Fibroblast of skin of scalp (primary cell): ENCODE results near the gene MBNL2.

Source experiments
- DNase-seq: peaks from one replicate; pipeline ENCODE4 v3.0.0-alpha.2; 2013

MBNL2 gene

DNA sequence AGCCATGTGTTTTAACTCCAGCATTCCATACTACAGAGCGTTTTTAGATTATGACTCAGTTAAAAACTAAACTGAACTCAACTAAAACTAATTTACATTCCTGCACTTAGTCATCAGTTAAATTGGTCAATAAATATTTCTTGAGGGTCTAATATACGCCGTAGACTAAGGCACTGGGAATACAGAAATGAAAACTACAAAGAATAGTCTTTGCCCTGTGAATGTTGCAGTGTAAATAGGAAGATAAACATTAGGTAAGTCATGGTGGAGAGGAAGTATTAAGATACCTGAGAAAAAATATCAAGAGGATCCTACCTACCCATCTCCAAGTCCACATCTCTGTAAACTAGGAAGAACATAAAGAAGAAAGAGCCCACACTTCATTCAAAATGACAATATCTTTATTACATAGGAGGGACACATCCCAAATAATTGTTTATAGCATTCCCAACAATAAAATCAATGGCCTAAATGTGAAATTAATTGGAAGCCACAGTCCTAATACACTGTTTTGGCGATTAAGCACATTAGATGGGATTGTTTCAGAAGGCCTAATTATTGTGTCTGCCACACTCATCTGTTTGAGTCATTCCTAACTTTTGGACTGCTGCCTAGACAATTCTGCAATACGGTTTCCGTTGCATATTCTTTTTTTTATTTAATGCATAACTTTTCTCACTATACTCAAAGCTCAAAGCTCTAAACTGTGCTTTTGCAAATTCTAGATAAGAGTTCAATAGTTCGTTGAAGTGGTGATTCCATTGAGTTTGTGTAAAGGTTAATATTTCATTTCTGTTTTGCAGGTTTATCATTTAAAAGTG is 52.9 kb downstream of the MBNL2 start:
- DNase-seq: peak; percentile 90

GRCh38 chr13:97275776-97276501 is 53.8 kb downstream of the MBNL2 start:
- DNase-seq: peak; percentile 40

DNA sequence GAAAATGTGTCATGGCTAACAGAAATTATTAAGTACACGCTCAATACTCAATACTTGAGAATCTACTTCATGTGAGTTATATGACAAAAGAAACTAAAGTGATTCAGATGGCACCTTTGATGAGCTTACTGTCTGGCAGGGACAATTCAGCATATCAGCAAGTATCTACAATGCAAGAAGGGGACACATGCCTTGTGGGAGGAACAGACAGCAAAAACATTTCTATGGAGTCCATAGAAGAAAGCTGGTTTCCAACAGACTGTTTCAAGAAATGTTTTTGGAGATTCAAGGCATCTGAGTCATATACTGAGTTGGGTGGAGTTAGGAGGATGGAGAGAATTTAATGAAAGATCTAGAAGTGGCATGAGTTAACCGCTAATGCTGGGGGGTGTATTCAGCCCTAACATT is 54.7 kb downstream of the MBNL2 start:
- DNase-seq: peak; percentile 66

DNA sequence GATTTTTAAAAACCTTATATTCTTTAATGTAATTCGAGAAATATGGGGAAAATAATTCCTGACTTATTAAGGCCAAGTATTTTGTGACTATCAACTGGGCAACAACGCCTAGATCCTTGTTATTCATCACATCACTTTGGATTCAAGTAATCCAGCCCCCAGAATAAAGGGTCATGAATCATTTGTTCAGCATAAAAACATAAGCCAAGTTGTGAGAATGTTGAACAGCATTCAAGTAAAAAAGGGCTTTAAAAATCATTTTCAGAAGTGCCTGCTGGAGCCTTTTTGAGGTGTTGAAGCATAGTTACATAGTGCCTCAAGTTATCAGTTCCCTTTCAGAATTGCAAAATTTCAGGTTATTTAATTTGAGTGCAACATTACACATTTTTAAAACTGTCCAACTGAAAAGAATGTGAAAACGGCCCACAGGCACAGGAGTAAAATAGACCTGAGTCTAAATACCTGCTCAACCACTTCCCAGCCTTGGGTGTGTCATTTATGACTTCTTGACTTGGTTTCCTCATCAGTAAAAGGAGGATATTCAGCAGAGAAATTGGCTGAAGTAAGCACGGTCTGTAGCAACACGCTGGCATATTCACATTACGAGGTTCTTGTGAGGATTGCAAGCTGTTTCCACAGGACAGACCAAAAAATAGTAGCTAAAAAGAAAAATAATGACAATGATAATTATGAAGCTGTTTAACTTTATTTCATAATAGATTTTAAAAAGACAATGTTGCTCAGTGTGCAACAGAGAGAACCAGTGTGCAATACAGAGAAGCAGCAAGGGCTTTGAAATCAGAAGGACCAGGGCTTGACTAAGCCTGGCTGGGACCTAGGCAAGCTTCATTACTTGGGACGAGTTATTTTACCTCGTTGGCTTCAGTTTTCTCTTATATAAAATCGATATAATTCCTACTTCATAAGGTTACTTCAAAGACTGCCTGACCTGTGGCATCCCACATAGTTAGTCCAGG is 56.6 kb downstream of the MBNL2 start:
- DNase-seq: no peak

- DNase-seq: peak; percentile 57
Observed at GRCh38 chr13:97279913-97280312, 57.8 kb downstream of the MBNL2 start.

- no peak for DNase-seq
Observed at GRCh38 chr13:97280478-97280877, 58.3 kb downstream of the MBNL2 start.

- DNase-seq: no peak
Observed at GRCh38 chr13:97281028-97281427, 58.9 kb downstream of the MBNL2 start.

DNA sequence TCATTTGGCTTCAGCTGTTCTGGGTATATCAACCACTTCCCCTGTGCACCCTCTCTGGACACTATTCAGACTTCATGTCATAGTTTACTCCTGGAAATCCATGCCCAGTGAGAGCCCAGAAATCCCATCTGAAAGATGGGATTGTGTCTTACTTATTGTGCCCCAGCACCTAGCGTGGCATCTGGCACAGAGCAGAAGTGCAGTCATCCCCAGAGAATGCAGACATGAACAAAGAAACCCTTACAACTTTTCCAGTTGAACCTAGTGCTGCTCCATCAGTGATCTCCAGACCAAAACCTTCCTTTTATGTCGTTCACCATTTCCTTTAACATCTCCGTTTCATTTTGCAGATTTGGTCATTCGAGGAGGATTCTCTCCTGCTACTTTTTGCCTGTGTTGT is 60.6 kb downstream of the MBNL2 start:
- DNase-seq: no peak

GRCh38 chr13:97283888-97284287 is 61.8 kb downstream of the MBNL2 start:
- DNase-seq: no peak

DNA sequence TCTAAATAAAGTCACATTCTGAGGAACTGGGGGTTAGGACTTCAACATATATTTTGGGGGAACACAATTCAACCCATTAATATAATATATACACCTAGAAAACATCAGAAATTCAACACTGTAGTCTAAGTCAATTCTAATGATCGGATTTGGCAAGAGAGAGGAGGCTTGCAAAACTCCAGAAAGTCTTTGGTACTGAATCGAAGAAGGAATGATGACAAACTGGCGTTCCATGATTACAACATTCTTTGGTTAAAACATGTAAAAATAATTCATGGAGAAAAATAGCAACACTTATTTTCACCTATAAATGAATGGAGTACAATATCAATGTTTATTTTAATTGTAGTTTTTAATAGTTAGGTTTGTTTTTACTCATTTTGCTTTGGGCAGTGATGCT is 62.4 kb downstream of the MBNL2 start:
- DNase-seq: no peak

DNA sequence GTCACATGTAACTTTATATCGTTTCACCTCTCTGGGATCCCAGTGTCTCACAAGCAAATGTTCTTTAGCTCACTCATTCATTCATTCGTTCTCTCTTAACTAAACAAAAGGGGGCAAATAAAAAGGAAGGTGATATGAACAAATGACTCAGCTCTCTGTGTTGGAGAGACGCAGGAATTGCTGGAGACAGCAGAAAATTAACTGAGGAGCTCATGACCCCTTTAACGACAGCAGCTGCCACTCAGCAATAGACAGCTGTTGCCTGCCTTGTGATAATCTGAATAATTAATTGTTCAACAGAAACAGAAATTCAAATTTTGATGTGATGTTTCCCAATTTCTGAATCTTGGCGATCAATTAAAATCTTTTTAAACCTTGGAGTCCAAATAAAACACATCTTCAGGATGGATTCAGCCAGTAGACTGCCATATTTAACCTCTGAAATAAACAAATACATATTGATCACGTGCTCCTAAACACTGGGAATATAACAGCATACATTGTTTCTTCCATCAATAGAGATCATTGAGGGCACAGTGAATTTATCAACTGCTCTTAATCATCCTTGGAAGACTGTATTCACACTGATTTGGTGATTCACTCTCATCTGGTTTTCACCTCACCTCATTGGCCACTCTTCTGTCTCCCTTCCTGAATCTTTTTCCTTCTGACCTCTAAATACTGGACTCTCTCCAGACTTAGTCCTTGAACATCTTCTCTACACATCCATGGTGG is 63.3 kb downstream of the MBNL2 start:
- no peak for DNase-seq

- DNase-seq: no peak
Observed at GRCh38 chr13:97286317-97287046, 64.3 kb downstream of the MBNL2 start.

- no peak for DNase-seq
Observed at GRCh38 chr13:97287047-97287383, 64.9 kb downstream of the MBNL2 start.

- DNase-seq: no peak
Observed at GRCh38 chr13:97288486-97288900, 66.4 kb downstream of the MBNL2 start.

GRCh38 chr13:97289514-97290298 is 67.6 kb downstream of the MBNL2 start:
- DNase-seq: no peak

- peak; percentile 85 for DNase-seq
Observed at GRCh38 chr13:97295283-97296182, 73.4 kb downstream of the MBNL2 start.

- no peak for DNase-seq
Observed at GRCh38 chr13:97296740-97297139, 74.6 kb downstream of the MBNL2 start.

GRCh38 chr13:97298816-97299215 is 76.7 kb downstream of the MBNL2 start:
- DNase-seq: peak; percentile 57

- no peak for DNase-seq
Observed at GRCh38 chr13:97300871-97301270, 78.7 kb downstream of the MBNL2 start.
